Adrenal gland (tissue), 5 donors: ENCODE measurements around the gene SPPL2A.

Experiments
- CTCF ChIP-seq, 6 experiments: fragments of 450-650 bp in 4 of 6; fragments of 200-600 bp in 2 of 6; sonication (generic) in 1 of 6; IDR thresholded peaks; 1 replicate in 5 of 6; 2 replicates in 1 of 6; pipeline versions ENCODE4 v1.5.1 to v1.8.0; 2016 to 2021; ENCODE audit warnings: antibody characterized with exemption in 6 of 6, mild to moderate bottlenecking in 2 of 6, moderate library complexity in 1 of 6
- POLR2A ChIP-seq, 2 donors: fragments of 450-650 bp; IDR thresholded peaks; one replicate each; pipeline ENCODE4 v1.6.1; 2017; ENCODE audit warnings: antibody characterized with exemption in 2 of 2, mild to moderate bottlenecking in 2 of 2, moderate library complexity in 1 of 2
- donor health status: DM: no; HTN: no; CAD: no.

- TF ChIP-seq CTCF (IDR thresholded peaks at IDR 0.05), result no peak
- TF ChIP-seq POLR2A (IDR thresholded peaks at IDR 0.05), result no peak
These were observed 54.9 kb downstream of the SPPL2A start for GRCh38 chr15:50710585-50710984.
